ENCODE data around the gene SPTLC1. TPM values are rescaled to one million over a fixed set of nuclear protein-coding genes. Genes with fewer than 3 reads are reported as not detected.
"Not testable (repeated sequence)": the region's sequence is repeated elsewhere in the genome, so short reads cannot be mapped to it uniquely, and the experiment has no call there.

SPTLC1 gene
- total RNA-seq, 1 experiment from 2014 or later: 72.7 TPM

- BruUV-seq (replicated peaks): no TSS peak
- no peaks in the 10 kb centered on the region for H3K27me3 Mint-ChIP-seq (ENCODE audit: unreplicated experiment)
- no peak for TF ChIP-seq CTCF (IDR thresholded peaks at IDR 0.05; ENCODE audit: unreplicated experiment)
- DNase-seq: no peak
- H3K36me3 Mint-ChIP-seq (ENCODE audit: insufficient read depth, unreplicated experiment): peaks cover 11% of the 10 kb centered on the region
- intact Hi-C loops (cut with micrococcal nuclease; ENCODE audit: unreplicated experiment): no loop called here
- H3K4me1 Mint-ChIP-seq (ENCODE audit: low read depth, unreplicated experiment): no peaks in the 10 kb centered on the region
- no peak overlapping the region for H3K27ac Mint-ChIP-seq (ENCODE audit: unreplicated experiment)
- CTCF ChIA-PET: no interaction called here
- no peaks in the 10 kb centered on the region for H3K9me3 Mint-ChIP-seq (ENCODE audit: low read depth, unreplicated experiment)
- H3K4me3 Mint-ChIP-seq (ENCODE audit: low read depth, unreplicated experiment): no peak overlapping the region
Observed at GRCh38 chr9:92030367-92030766, 84.8 kb downstream of the SPTLC1 start.

- H3K27me3 Mint-ChIP-seq (ENCODE audit: unreplicated experiment): no peaks in the 10 kb centered on the region
- no peak for TF ChIP-seq CTCF (IDR thresholded peaks at IDR 0.05; ENCODE audit: unreplicated experiment)
- BruUV-seq (replicated peaks): no TSS peak
- no peak overlapping the region for H3K27ac Mint-ChIP-seq (ENCODE audit: unreplicated experiment)
- H3K9me3 Mint-ChIP-seq (ENCODE audit: low read depth, unreplicated experiment): no peaks in the 10 kb centered on the region
- CTCF ChIA-PET: interaction anchor here (0.6 kb wide), 1 partner anchor 118 kb away, joined by 8 read pairs; no protein-coding TSS in a partner anchor
- intact Hi-C loops (cut with micrococcal nuclease; ENCODE audit: unreplicated experiment): no loop called here
- H3K4me3 Mint-ChIP-seq (ENCODE audit: low read depth, unreplicated experiment): no peak overlapping the region
- no peaks in the 10 kb centered on the region for H3K4me1 Mint-ChIP-seq (ENCODE audit: low read depth, unreplicated experiment)
- no peak for DNase-seq
- peaks cover 8% of the 10 kb centered on the region for H3K36me3 Mint-ChIP-seq (ENCODE audit: insufficient read depth, unreplicated experiment)
Observed at GRCh38 chr9:92029553-92029952, 85.7 kb downstream of the SPTLC1 start.

GRCh38 chr9:92026206-92027002, 88.8 kb downstream of the SPTLC1 start:
- Mint-ChIP-seq H3K9me3 (ENCODE audit: low read depth, unreplicated experiment) (no peaks in the 10 kb centered on the region), H3K27ac (ENCODE audit: unreplicated experiment) (no peak overlapping the region), H3K27me3 (ENCODE audit: unreplicated experiment) (no peaks in the 10 kb centered on the region), H3K36me3 (ENCODE audit: insufficient read depth, unreplicated experiment) (no peaks in the 10 kb centered on the region), H3K4me3 (ENCODE audit: low read depth, unreplicated experiment) (no peak overlapping the region), H3K4me1 (ENCODE audit: low read depth, unreplicated experiment) (no peaks in the 10 kb centered on the region)
- CTCF ChIA-PET: interaction anchor here (0.7 kb wide), 1 partner anchor 266 kb away, joined by 5 read pairs; no protein-coding TSS in a partner anchor
- no peak for DNase-seq
- intact Hi-C loops (cut with micrococcal nuclease; ENCODE audit: unreplicated experiment): no loop called here
- no peak for TF ChIP-seq CTCF (IDR thresholded peaks at IDR 0.05; ENCODE audit: unreplicated experiment)
- BruUV-seq (replicated peaks): no TSS peak

DNA sequence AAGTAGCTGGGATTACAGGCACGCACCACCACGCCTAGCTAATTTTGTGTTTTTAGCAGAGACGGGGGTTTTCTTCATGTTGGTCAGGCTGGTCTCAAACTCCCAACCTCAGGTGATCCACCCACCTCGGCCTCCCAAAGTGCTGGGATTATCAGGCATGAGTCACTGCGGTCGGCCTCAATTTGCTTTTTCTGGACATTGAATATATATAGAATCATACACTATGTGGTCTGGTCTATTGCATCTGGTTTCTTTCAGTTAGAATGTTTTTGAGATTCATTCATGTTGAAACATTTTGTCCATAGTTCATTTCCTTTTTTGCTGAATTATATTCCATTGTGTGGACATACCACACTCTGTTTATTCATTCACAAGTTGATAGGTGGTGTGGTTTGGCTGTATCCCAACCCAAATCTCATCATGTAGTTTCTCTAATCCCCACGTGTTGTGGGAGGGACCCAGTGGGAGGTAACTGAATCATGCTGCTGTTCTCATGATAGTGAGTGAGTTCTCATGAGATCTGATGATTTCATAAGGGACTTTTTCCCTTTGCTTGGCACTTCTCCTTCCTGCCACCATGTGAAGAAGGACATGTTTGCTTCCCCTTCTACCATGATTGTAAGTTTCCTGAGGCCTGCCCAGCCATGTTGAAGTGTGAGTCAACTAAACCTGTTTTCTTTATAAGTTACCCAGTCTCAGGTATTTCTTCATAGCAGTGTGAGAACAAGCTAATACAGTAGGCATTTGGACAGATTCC, 93.2 kb downstream of the SPTLC1 start:
- intact Hi-C loops (cut with micrococcal nuclease; ENCODE audit: unreplicated experiment); H3K27ac Mint-ChIP-seq (ENCODE audit: unreplicated experiment); H3K36me3 Mint-ChIP-seq (ENCODE audit: insufficient read depth, unreplicated experiment); CTCF ChIA-PET; H3K9me3 Mint-ChIP-seq (ENCODE audit: low read depth, unreplicated experiment); H3K27me3 Mint-ChIP-seq (ENCODE audit: unreplicated experiment); H3K4me3 Mint-ChIP-seq (ENCODE audit: low read depth, unreplicated experiment); H3K4me1 Mint-ChIP-seq (ENCODE audit: low read depth, unreplicated experiment); BruUV-seq (replicated peaks); DNase-seq: not testable (repeated sequence)

All from Calu3 (cell line).